HCT116 (cell line): ENCODE data around the gene MEGF6. TPM values are rescaled to one million over a fixed set of nuclear protein-coding genes. Genes with fewer than 3 reads are reported as not detected.

Experiments
- ATAC-seq: fragments of 200-7000 bp; cut with Tn5 transposase; 2 replicates; pipeline ENCODE4 v1.9.1; 2020; ENCODE audit warnings: mild to moderate bottlenecking, moderate library complexity
- BruUV-seq: library from RNA; stranded (reverse); fragments of 400-500 nt; replicated peaks from 2 replicates; lab custom pipeline; 2021; lab: Mats Ljungman, UMichigan
- CTCF ChIA-PET: fragments of 300-600 bp; sonication (Branson Sonifier 250); formaldehyde crosslinking; loops from one replicate; lab custom pipeline; 2021; ENCODE audit warnings: antibody characterized with exemption; lab: Charles Lee
- POLR2A ChIA-PET: fragments of 300-600, 350-600 bp; sonication (Branson Sonifier 250); formaldehyde crosslinking; loops from one replicate; lab custom pipeline; 2021; ENCODE audit warnings: antibody characterized with exemption; lab: Charles Lee
- RAD21 ChIA-PET, 2 experiments: fragments of 300-600 bp; sonication (Branson Sonifier 250); formaldehyde crosslinking; loops; one replicate each; lab custom pipeline; 2023; ENCODE audit warnings: low total read pairs in 2 of 2; ENCODE audit not compliant: uncharacterized antibody in 2 of 2, unreplicated experiment in 2 of 2, low non-redundant PET in 1 of 2; lab: Charles Lee
- DNase-seq: peaks from one replicate; pipeline ENCODE4 v3.0.0-alpha.2; 2010; ENCODE audit warnings: low read depth, low spot score
- H2AFZ ChIP-seq: fragments of 200-600 bp; shearing (Covaris generic), sonication (generic); 2 replicates; pipeline ENCODE4 v1.6.1; 2017; ENCODE audit warnings: low read depth, mixed run types, mixed read lengths, antibody characterized with exemption, low read length; ENCODE audit not compliant: poor library complexity, severe bottlenecking
- H3K27ac ChIP-seq: 2 replicates; pipeline ENCODE4 v1.5.1; 2012; ENCODE audit warnings: low read depth, low read length
- H3K27me3 ChIP-seq: fragments of 200-600 bp; sonication (generic); 2 replicates; pipeline ENCODE4 v1.6.1; 2016; ENCODE audit warnings: mixed run types, low read length, mixed read lengths; ENCODE audit not compliant: insufficient read depth
- H3K36me3 ChIP-seq, 2 experiments: fragments of 200-500 bp in 1 of 2; fragments of 200-600 bp in 1 of 2; sonication (Bioruptor generic) in 1 of 2; sonication (generic) in 1 of 2; 2 replicates each; pipeline versions ENCODE4 v1.5.1 to v1.6.1; 2014 to 2016; ENCODE audit warnings: low read length in 2 of 2, inconsistent platforms in 1 of 2, mixed read lengths in 1 of 2, mixed run types in 1 of 2; ENCODE audit not compliant: insufficient read depth in 2 of 2, control insufficient read depth in 1 of 2
- H3K4me1 ChIP-seq, 2 experiments: fragments of 200-600 bp in 1 of 2; sonication (generic) in 1 of 2; 2 replicates each; pipeline versions ENCODE4 v1.5.1 to v1.6.1; 2012 to 2017; ENCODE audit warnings: low read length in 2 of 2, inconsistent platforms in 1 of 2, mild to moderate bottlenecking in 1 of 2, mixed read lengths in 1 of 2, mixed run types in 1 of 2, moderate library complexity in 1 of 2; ENCODE audit not compliant: insufficient read depth in 2 of 2, control insufficient read depth in 1 of 2
- H3K4me2 ChIP-seq: fragments of 200-600 bp; sonication (generic); 2 replicates; pipeline ENCODE4 v1.6.1; 2017; ENCODE audit warnings: mixed run types, low read length, mixed read lengths
- H3K4me3 ChIP-seq, 2 experiments: fragments of 200-600 bp in 1 of 2; sonication (generic) in 1 of 2; replicated peaks in 1 of 2; 2 replicates each; pipeline ENCODE4 v1.5.1; 2011 to 2016; ENCODE audit warnings: low read length in 2 of 2, control low read depth in 1 of 2, low read depth in 1 of 2, mild to moderate bottlenecking in 1 of 2, mixed read lengths in 1 of 2, mixed run types in 1 of 2
- H3K79me2 ChIP-seq: fragments of 200-600 bp; sonication (generic); 2 replicates; pipeline ENCODE4 v1.6.1; 2017; ENCODE audit warnings: mild to moderate bottlenecking, mixed run types, low read length, moderate library complexity, mixed read lengths; ENCODE audit not compliant: insufficient read depth
- H3K9ac ChIP-seq: fragments of 200-600 bp; sonication (generic); 2 replicates; pipeline ENCODE4 v1.6.1; 2016; ENCODE audit warnings: low read length, mixed read lengths
- H3K9me2 ChIP-seq: fragments of 200-600 bp; sonication (generic), shearing (Covaris generic); 2 replicates; pipeline ENCODE4 v1.6.1; 2017; ENCODE audit warnings: mixed run types, mild to moderate bottlenecking, moderate library complexity; ENCODE audit not compliant: insufficient read depth
- H3K9me3 ChIP-seq, 2 experiments: fragments of 200-500 bp in 1 of 2; fragments of 200-600 bp in 1 of 2; sonication (Bioruptor generic) in 1 of 2; sonication (generic) in 1 of 2; 2 replicates each; pipeline ENCODE4 v1.6.1; 2014 to 2017; ENCODE audit warnings: low read length in 2 of 2, mixed read lengths in 2 of 2, inconsistent platforms in 1 of 2, low read depth in 1 of 2, mild to moderate bottlenecking in 1 of 2, mixed run types in 1 of 2, moderate library complexity in 1 of 2; ENCODE audit not compliant: control insufficient read depth in 1 of 2, insufficient read depth in 1 of 2
- H4K20me1 ChIP-seq: fragments of 200-600 bp; sonication (generic), shearing (Covaris generic); 2 replicates; pipeline ENCODE4 v1.6.1; 2017; ENCODE audit warnings: mixed run types, mild to moderate bottlenecking, moderate library complexity; ENCODE audit not compliant: insufficient read depth
- CBX3 ChIP-seq: IDR thresholded peaks from 2 replicates; pipeline ENCODE4 v1.6.1; 2012; ENCODE audit warnings: low read depth
- CEBPB ChIP-seq: IDR thresholded peaks from 2 replicates; pipeline ENCODE4 v1.6.1; 2012; ENCODE audit warnings: low read depth
- FOSL1 ChIP-seq: IDR thresholded peaks from 2 replicates; pipeline ENCODE4 v1.6.1; 2012; ENCODE audit warnings: low read depth
- POLR2A ChIP-seq: IDR thresholded peaks from 2 replicates; pipeline ENCODE4 v1.7.0; 2011; ENCODE audit warnings: borderline replicate concordance; ENCODE audit not compliant: insufficient read depth, insufficient read length; ENCODE audit errors: extremely low read depth
- POLR2AphosphoS5 ChIP-seq: IDR thresholded peaks from 2 replicates; pipeline ENCODE4 v1.6.1; 2011; ENCODE audit warnings: mild to moderate bottlenecking, low read depth, low read length, moderate library complexity
- SIN3A ChIP-seq: IDR thresholded peaks from 2 replicates; pipeline ENCODE4 v1.6.1; 2012; ENCODE audit warnings: low read depth
- SP1 ChIP-seq: IDR thresholded peaks from 2 replicates; pipeline ENCODE4 v1.6.1; 2012; ENCODE audit warnings: low read depth
- SRF ChIP-seq: IDR thresholded peaks from 2 replicates; pipeline ENCODE4 v1.6.1; 2012; ENCODE audit warnings: low read depth
- ZFX ChIP-seq: fragments of 450-650 bp; IDR thresholded peaks from 2 replicates; pipeline ENCODE4 v1.6.1; 2017
- ZNF274 ChIP-seq: fragments of 200-500 bp; sonication (Bioruptor generic); IDR thresholded peaks from 2 replicates; pipeline ENCODE4 v1.6.1; 2014; ENCODE audit warnings: mild to moderate bottlenecking, low read depth, low read length, inconsistent platforms
- intact Hi-C: fragments of 100-400 bp; cut with micrococcal nuclease; formaldehyde crosslinking; loops from 2 replicates; pipeline ENCODE4 v1.10.0; 2022
- total RNA-seq: library from RNA; stranded (reverse); gene quantifications from one replicate; pipeline ENCODE4 v1.2.1, GENCODE V29; 2021; ENCODE audit not compliant: unreplicated experiment
- TF ChIP-seq, protein P1 (sequence below): IDR thresholded peaks from 2 replicates; pipeline ENCODE4 v1.6.1; 2012
- TF ChIP-seq, protein P2 (sequence below): IDR thresholded peaks from 2 replicates; pipeline ENCODE4 v1.6.1; 2012; ENCODE audit warnings: low read depth
- TF ChIP-seq, protein P3 (sequence below): IDR thresholded peaks from 2 replicates; pipeline ENCODE4 v1.6.1; 2011; ENCODE audit warnings: mild to moderate bottlenecking, low read length, moderate library complexity; ENCODE audit not compliant: insufficient replicate concordance; ENCODE audit errors: extremely low read depth

The MEGF6 gene
- total RNA-seq, 1 experiment from 2014 or later, result 47.6 TPM

DNA sequence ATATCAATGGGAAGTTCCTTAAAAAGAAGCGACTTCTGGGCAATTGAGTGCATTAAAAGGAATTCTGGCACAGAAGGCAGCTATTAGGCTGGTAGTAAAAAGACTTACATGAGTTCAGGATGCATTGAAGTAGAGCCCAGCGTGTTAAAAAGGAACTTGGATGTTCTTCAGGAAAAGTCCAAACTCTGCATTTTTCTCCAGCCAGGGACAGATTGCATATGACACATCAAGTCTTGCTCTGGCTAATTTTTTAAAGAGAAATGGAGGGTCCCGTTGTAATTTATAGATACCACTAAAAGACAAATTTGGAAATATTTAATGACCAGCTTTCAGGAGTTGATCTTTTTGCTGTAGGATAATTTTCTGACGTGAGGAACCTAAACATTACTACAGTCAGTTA, 14.7 kb upstream of the MEGF6 start:
- ATAC-seq (no peak), DNase-seq (no peak)
- peak overlapping the region; percentile 65 to 96 for H3K4me3 ChIP-seq
- ChIA-PET POLR2A (no interaction called here), RAD21 (interaction anchor here in 1 of 2 experiments (0.6 kb wide), 1 partner anchor 92 kb away, joined by 4 read pairs; no protein-coding TSS in a partner anchor), CTCF (interaction anchor here (1.1 kb wide), 1 partner anchor 173 kb away, joined by 3 read pairs; no protein-coding TSS in a partner anchor)
- H3K9me2 ChIP-seq, result no peaks in the 10 kb centered on the region
- H4K20me1 ChIP-seq, result no peaks in the 10 kb centered on the region
- TF ChIP-seq CBX3 (no peak), SIN3A (no peak), CEBPB (no peak), ZNF274 (no peak), SP1 (no peak), ZFX (no peak), POLR2A (no peak), POLR2AphosphoS5 (no peak), SRF (no peak), FOSL1 (no peak)
- TF ChIP-seq, protein P1, sequence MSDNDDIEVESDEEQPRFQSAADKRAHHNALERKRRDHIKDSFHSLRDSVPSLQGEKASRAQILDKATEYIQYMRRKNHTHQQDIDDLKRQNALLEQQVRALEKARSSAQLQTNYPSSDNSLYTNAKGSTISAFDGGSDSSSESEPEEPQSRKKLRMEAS, result no peak
- TF ChIP-seq, protein P2, sequence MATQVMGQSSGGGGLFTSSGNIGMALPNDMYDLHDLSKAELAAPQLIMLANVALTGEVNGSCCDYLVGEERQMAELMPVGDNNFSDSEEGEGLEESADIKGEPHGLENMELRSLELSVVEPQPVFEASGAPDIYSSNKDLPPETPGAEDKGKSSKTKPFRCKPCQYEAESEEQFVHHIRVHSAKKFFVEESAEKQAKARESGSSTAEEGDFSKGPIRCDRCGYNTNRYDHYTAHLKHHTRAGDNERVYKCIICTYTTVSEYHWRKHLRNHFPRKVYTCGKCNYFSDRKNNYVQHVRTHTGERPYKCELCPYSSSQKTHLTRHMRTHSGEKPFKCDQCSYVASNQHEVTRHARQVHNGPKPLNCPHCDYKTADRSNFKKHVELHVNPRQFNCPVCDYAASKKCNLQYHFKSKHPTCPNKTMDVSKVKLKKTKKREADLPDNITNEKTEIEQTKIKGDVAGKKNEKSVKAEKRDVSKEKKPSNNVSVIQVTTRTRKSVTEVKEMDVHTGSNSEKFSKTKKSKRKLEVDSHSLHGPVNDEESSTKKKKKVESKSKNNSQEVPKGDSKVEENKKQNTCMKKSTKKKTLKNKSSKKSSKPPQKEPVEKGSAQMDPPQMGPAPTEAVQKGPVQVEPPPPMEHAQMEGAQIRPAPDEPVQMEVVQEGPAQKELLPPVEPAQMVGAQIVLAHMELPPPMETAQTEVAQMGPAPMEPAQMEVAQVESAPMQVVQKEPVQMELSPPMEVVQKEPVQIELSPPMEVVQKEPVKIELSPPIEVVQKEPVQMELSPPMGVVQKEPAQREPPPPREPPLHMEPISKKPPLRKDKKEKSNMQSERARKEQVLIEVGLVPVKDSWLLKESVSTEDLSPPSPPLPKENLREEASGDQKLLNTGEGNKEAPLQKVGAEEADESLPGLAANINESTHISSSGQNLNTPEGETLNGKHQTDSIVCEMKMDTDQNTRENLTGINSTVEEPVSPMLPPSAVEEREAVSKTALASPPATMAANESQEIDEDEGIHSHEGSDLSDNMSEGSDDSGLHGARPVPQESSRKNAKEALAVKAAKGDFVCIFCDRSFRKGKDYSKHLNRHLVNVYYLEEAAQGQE, result no peak
- TF ChIP-seq, protein P3, sequence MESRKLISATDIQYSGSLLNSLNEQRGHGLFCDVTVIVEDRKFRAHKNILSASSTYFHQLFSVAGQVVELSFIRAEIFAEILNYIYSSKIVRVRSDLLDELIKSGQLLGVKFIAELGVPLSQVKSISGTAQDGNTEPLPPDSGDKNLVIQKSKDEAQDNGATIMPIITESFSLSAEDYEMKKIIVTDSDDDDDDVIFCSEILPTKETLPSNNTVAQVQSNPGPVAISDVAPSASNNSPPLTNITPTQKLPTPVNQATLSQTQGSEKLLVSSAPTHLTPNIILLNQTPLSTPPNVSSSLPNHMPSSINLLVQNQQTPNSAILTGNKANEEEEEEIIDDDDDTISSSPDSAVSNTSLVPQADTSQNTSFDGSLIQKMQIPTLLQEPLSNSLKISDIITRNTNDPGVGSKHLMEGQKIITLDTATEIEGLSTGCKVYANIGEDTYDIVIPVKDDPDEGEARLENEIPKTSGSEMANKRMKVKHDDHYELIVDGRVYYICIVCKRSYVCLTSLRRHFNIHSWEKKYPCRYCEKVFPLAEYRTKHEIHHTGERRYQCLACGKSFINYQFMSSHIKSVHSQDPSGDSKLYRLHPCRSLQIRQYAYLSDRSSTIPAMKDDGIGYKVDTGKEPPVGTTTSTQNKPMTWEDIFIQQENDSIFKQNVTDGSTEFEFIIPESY, result no peak
- intact Hi-C loops, result no loop called here
- H3K27me3 ChIP-seq, result no peaks in the 10 kb centered on the region
- no peak overlapping the region for H3K27ac ChIP-seq
- no peaks in the 10 kb centered on the region for H3K79me2 ChIP-seq
- H3K9me3 ChIP-seq, result no peaks in the 10 kb centered on the region
- peaks cover 3 to 23% of the 10 kb centered on the region in 2 experiments; a peak in 2 of 4 replicates for H3K4me1 ChIP-seq
- H3K36me3 ChIP-seq, result peaks cover 0 to 6% of the 10 kb centered on the region in 2 experiments; a peak in 1 of 4 replicates
- peak overlapping the region; percentile 58 for H3K9ac ChIP-seq
- peak overlapping the region; percentile 95 for H3K4me2 ChIP-seq
- H2AFZ ChIP-seq, result no peak overlapping the region
- BruUV-seq, result TSS peak; percentile 24
